SJCRH30 (cell line): Measurements from ENCODE around the gene RABL3. TPM values are rescaled to one million over a fixed set of nuclear protein-coding genes. Genes with fewer than 3 reads are reported as not detected.
"Not testable (repeated sequence)": the region's sequence is repeated elsewhere in the genome, so short reads cannot be mapped to it uniquely, and the experiment has no call there.

Experiments used
- DNase-seq, 2 experiments: peaks; one replicate each; pipeline ENCODE4 v3.0.0-alpha.2; 2015 to 2020
- H3K27ac ChIP-seq: fragments of 250-450 bp; sonication (Bioruptor Pico); 2 replicates; pipeline ENCODE4 v1.5.1; 2020; ENCODE audit warnings: mild to moderate bottlenecking, moderate library complexity
- H3K27me3 ChIP-seq: fragments of 250-450 bp; sonication (Bioruptor Pico); 2 replicates; pipeline ENCODE4 v1.5.1; 2020; ENCODE audit warnings: mild to moderate bottlenecking, moderate library complexity
- H3K36me3 ChIP-seq: fragments of 250-450 bp; sonication (Bioruptor Pico); 2 replicates; pipeline ENCODE4 v1.5.1; 2020; ENCODE audit warnings: mild to moderate bottlenecking, moderate library complexity
- H3K4me1 ChIP-seq: fragments of 250-450 bp; sonication (Bioruptor Pico); 2 replicates; pipeline ENCODE4 v1.5.1; 2020; ENCODE audit warnings: mild to moderate bottlenecking, moderate library complexity
- H3K4me3 ChIP-seq: fragments of 250-450 bp; sonication (Bioruptor Pico); 2 replicates; pipeline ENCODE4 v1.5.1; 2020; ENCODE audit warnings: mild to moderate bottlenecking, moderate library complexity
- H3K9me3 ChIP-seq: fragments of 250-450 bp; sonication (Bioruptor Pico); replicated peaks from 2 replicates; pipeline ENCODE4 v1.5.1; 2020; ENCODE audit warnings: mild to moderate bottlenecking, moderate library complexity
- total RNA-seq: library from RNA; depleted of rRNA; stranded (reverse); fragments of >200 nt; shearing (Covaris generic); gene quantifications from 2 replicates; pipeline ENCODE4 v1.2.3, GENCODE V29; 2014

The RABL3 gene
- total RNA-seq, 1 experiment from 2014 or later: 19.7 TPM

GRCh38 chr3:120763601-120764000 is 21.3 kb upstream of the RABL3 start:
- H3K4me1 ChIP-seq: no peaks in the 10 kb centered on the region
- H3K4me3 ChIP-seq: no peak overlapping the region
- H3K9me3 ChIP-seq: peaks cover 4% of the 10 kb centered on the region; the same call in 1 of the 2 replicates
- H3K36me3 ChIP-seq: no peaks in the 10 kb centered on the region; the same call in none of the 2 replicates
- H3K27ac ChIP-seq: no peak overlapping the region
- DNase-seq: no peak
- H3K27me3 ChIP-seq: no peaks in the 10 kb centered on the region

GRCh38 chr3:120762615-120763014 is 20.3 kb upstream of the RABL3 start:
- DNase-seq: no peak
- Histone ChIP-seq H3K27me3 (no peaks in the 10 kb centered on the region), H3K36me3 (no peaks in the 10 kb centered on the region; the same call in none of the 2 replicates), H3K9me3 (peaks cover 6% of the 10 kb centered on the region; the same call in 1 of the 2 replicates), H3K27ac (no peak overlapping the region), H3K4me1 (no peaks in the 10 kb centered on the region), H3K4me3 (no peak overlapping the region)

GRCh38 chr3:120758551-120758950 is 16.2 kb upstream of the RABL3 start:
- not testable (repeated sequence) for H3K27ac ChIP-seq, H3K4me1 ChIP-seq, H3K9me3 ChIP-seq, H3K27me3 ChIP-seq, DNase-seq, H3K4me3 ChIP-seq
- H3K36me3 ChIP-seq: peaks cover 14% of the 10 kb centered on the region

- no peak overlapping the region for H3K27ac ChIP-seq
- DNase-seq: no peak
- H3K36me3 ChIP-seq: peaks cover 25% of the 10 kb centered on the region
- H3K4me3 ChIP-seq: no peak overlapping the region
- no peaks in the 10 kb centered on the region for H3K27me3 ChIP-seq
- peaks cover 6% of the 10 kb centered on the region; the same call in 1 of the 2 replicates for H3K9me3 ChIP-seq
- no peaks in the 10 kb centered on the region for H3K4me1 ChIP-seq
Measured at GRCh38 chr3:120756061-120756460, 13.7 kb upstream of the RABL3 start.

GRCh38 chr3:120753810-120754209 is 11.5 kb upstream of the RABL3 start:
- no peak overlapping the region for H3K4me3 ChIP-seq
- peaks cover 31% of the 10 kb centered on the region for H3K36me3 ChIP-seq
- no peak overlapping the region for H3K27ac ChIP-seq
- no peak for DNase-seq
- no peaks in the 10 kb centered on the region for H3K27me3 ChIP-seq
- H3K4me1 ChIP-seq: no peaks in the 10 kb centered on the region
- H3K9me3 ChIP-seq: peaks cover 3% of the 10 kb centered on the region; the same call in 1 of the 2 replicates

GRCh38 chr3:120752865-120753264 is 10.5 kb upstream of the RABL3 start:
- Histone ChIP-seq H3K4me3 (no peak overlapping the region), H3K36me3 (peaks cover 31% of the 10 kb centered on the region), H3K4me1 (no peaks in the 10 kb centered on the region), H3K27ac (no peak overlapping the region), H3K9me3 (no peaks in the 10 kb centered on the region), H3K27me3 (no peaks in the 10 kb centered on the region)
- DNase-seq: no peak

- H3K4me1 ChIP-seq: no peaks in the 10 kb centered on the region
- no peak overlapping the region for H3K4me3 ChIP-seq
- H3K27ac ChIP-seq: no peak overlapping the region
- H3K27me3 ChIP-seq: no peaks in the 10 kb centered on the region
- DNase-seq: no peak
- peaks cover 4% of the 10 kb centered on the region for H3K9me3 ChIP-seq
- H3K36me3 ChIP-seq: peaks cover 30% of the 10 kb centered on the region
Measured at GRCh38 chr3:120752230-120752629, 9.9 kb upstream of the RABL3 start.

GRCh38 chr3:120749843-120750242 is 7.5 kb upstream of the RABL3 start:
- no peak overlapping the region for H3K4me3 ChIP-seq
- no peak for DNase-seq
- H3K36me3 ChIP-seq: peaks cover 21% of the 10 kb centered on the region
- H3K27ac ChIP-seq: no peak overlapping the region
- H3K4me1 ChIP-seq: no peaks in the 10 kb centered on the region
- H3K27me3 ChIP-seq: no peaks in the 10 kb centered on the region
- peaks cover 4% of the 10 kb centered on the region for H3K9me3 ChIP-seq

- H3K36me3 ChIP-seq: peaks cover 1% of the 10 kb centered on the region
- no peaks in the 10 kb centered on the region for H3K27me3 ChIP-seq
- no peak for DNase-seq
- H3K27ac ChIP-seq: no peak overlapping the region
- 0 out of 2 replicates have a peak, but pooled peaks cover 6% of the 10 kb centered on the region for H3K4me1 ChIP-seq
- peaks cover 4% of the 10 kb centered on the region for H3K9me3 ChIP-seq
- no peak overlapping the region for H3K4me3 ChIP-seq
Measured at GRCh38 chr3:120745466-120745865, 3.1 kb upstream of the RABL3 start.

GRCh38 chr3:120743556-120744195 is 1.4 kb upstream of the RABL3 start:
- peak overlapping the region; percentile 94 for H3K4me3 ChIP-seq
- no peaks in the 10 kb centered on the region; the same call in 1 of the 2 replicates for H3K36me3 ChIP-seq
- peak overlapping the region; percentile 96 for H3K27ac ChIP-seq
- peaks cover 4% of the 10 kb centered on the region for H3K9me3 ChIP-seq
- H3K27me3 ChIP-seq: no peaks in the 10 kb centered on the region
- 0 out of 2 replicates have a peak, but pooled peaks cover 6% of the 10 kb centered on the region for H3K4me1 ChIP-seq
- DNase-seq: peak in 1 of 2 experiments; percentile 24

GRCh38 chr3:120742849-120743365 is 591 bp upstream of the RABL3 start:
- H3K36me3 ChIP-seq: no peaks in the 10 kb centered on the region; the same call in 1 of the 2 replicates
- peak; percentile 49 to 59 for DNase-seq
- peak overlapping the region; percentile 94 for H3K4me3 ChIP-seq
- H3K4me1 ChIP-seq: 0 out of 2 replicates have a peak, but pooled peaks cover 6% of the 10 kb centered on the region
- no peaks in the 10 kb centered on the region for H3K27me3 ChIP-seq
- peak overlapping the region; percentile 96 for H3K27ac ChIP-seq
- H3K9me3 ChIP-seq: peaks cover 4% of the 10 kb centered on the region

- H3K9me3 ChIP-seq: no peaks in the 10 kb centered on the region
- H3K27ac ChIP-seq: peak overlapping the region; percentile 96
- H3K4me1 ChIP-seq: 0 out of 2 replicates have a peak, but pooled peaks cover 6% of the 10 kb centered on the region
- H3K27me3 ChIP-seq: no peaks in the 10 kb centered on the region
- no peak for DNase-seq
- H3K4me3 ChIP-seq: peak overlapping the region; percentile 94
- H3K36me3 ChIP-seq: no peaks in the 10 kb centered on the region; the same call in 1 of the 2 replicates
Measured at GRCh38 chr3:120741837-120742197, 499 bp downstream of the RABL3 start.

GRCh38 chr3:120741320-120741719 is 996 bp downstream of the RABL3 start:
- Histone ChIP-seq H3K27ac (no peak overlapping the region), H3K4me1 (0 out of 2 replicates have a peak, but pooled peaks cover 6% of the 10 kb centered on the region), H3K27me3 (no peaks in the 10 kb centered on the region), H3K9me3 (peaks cover 3% of the 10 kb centered on the region; the same call in 1 of the 2 replicates), H3K4me3 (peak overlapping the region; percentile 94), H3K36me3 (no peaks in the 10 kb centered on the region; the same call in 1 of the 2 replicates)
- no peak for DNase-seq

- H3K4me1 ChIP-seq, H3K27ac ChIP-seq, H3K36me3 ChIP-seq, H3K9me3 ChIP-seq, H3K27me3 ChIP-seq, DNase-seq, H3K4me3 ChIP-seq: not testable (repeated sequence)
Measured at GRCh38 chr3:120738006-120738405, 4.3 kb downstream of the RABL3 start.
